K562 (cell line): Measurements from ENCODE around the gene ZNF140. TPM values are rescaled to one million over a fixed set of nuclear protein-coding genes. Genes with fewer than 3 reads are reported as not detected.

Experiments used
- ATAC-seq: fragments of 200-7000 bp; cut with Tn5 transposase; 3 replicates; pipeline ENCODE4 v1.9.1; 2020; ENCODE audit warnings: moderate library complexity
- BruUV-seq: library from RNA; stranded (reverse); fragments of 400-500 nt; replicated peaks from 2 replicates; lab custom pipeline; 2021; lab: Mats Ljungman, UMichigan
- CTCF ChIA-PET: fragments of 300-600 bp; formaldehyde crosslinking; extraction: SDS; loops from one replicate; lab custom pipeline; 2021; ENCODE audit warnings: low intra/inter-chr PET ratio; lab: Yijun Ruan, JAX
- POLR2A ChIA-PET: fragments of 300-600, 350-650 bp; sonication (Branson Sonifier 250); formaldehyde crosslinking; extraction: SDS; loops from one replicate; lab custom pipeline; 2021; ENCODE audit warnings: antibody characterized with exemption, inconsistent platforms; lab: Yijun Ruan, JAX
- DNase-seq, 4 experiments: peaks; one replicate each; pipeline versions ENCODE4 v3.0.0 to v3.0.0-alpha.2; 2011 to 2018; ENCODE audit warnings: low spot score in 3 of 4, mixed read lengths in 3 of 4; ENCODE audit errors: extremely low read depth in 1 of 4
- FAIRE-seq: peaks from 2 replicates; lab custom pipeline; 2011; peaks lifted over from hg19 to GRCh38; lab: Jason Lieb, UNC
- H2AFZ ChIP-seq: 2 replicates; pipeline ENCODE4 v1.6.0; 2011; ENCODE audit warnings: low read depth, low read length, control low read depth, inconsistent platforms
- H3K27ac ChIP-seq: fragments of 200-600 bp; 3 replicates; pipeline ENCODE4 v1.8.0; 2011; ENCODE audit warnings: low read depth, mild to moderate bottlenecking, control low read depth, inconsistent platforms, low read length, moderate library complexity, mixed read lengths; ENCODE audit errors: extremely low read depth
- H3K27me3 ChIP-seq, 2 experiments: fragments of 300-600 bp in 1 of 2; 2 replicates in 1 of 2; 3 replicates in 1 of 2; pipeline versions ENCODE4 v1.6.0 to v1.8.0; 2011; ENCODE audit warnings: inconsistent platforms in 2 of 2, low read length in 2 of 2, mild to moderate bottlenecking in 1 of 2, mixed read lengths in 1 of 2, moderate library complexity in 1 of 2; ENCODE audit not compliant: control insufficient read depth in 2 of 2, insufficient read depth in 2 of 2
- H3K36me3 ChIP-seq: fragments of 300-600 bp; 3 replicates; pipeline ENCODE4 v1.8.0; 2011; ENCODE audit warnings: mild to moderate bottlenecking, low read length, inconsistent platforms; ENCODE audit not compliant: control insufficient read depth, insufficient read depth
- H3K4me1 ChIP-seq, 2 experiments: fragments of 200-600 bp in 1 of 2; replicated peaks in 1 of 2; 2 replicates in 1 of 2; 3 replicates in 1 of 2; pipeline versions ENCODE4 v1.5.1 to v1.8.0; 2011; ENCODE audit warnings: inconsistent platforms in 2 of 2, low read length in 2 of 2, mild to moderate bottlenecking in 1 of 2, mixed read lengths in 1 of 2, moderate library complexity in 1 of 2; ENCODE audit not compliant: control insufficient read depth in 2 of 2, insufficient read depth in 2 of 2
- H3K4me2 ChIP-seq: 2 replicates; pipeline ENCODE4 v1.6.1; 2011; ENCODE audit warnings: low read length, control low read depth, inconsistent platforms, mixed read lengths; ENCODE audit not compliant: insufficient read depth
- H3K4me3 ChIP-seq: fragments of 200-600 bp; sonication (generic), shearing (Covaris generic); 2 replicates; pipeline ENCODE4 v1.5.1; 2016; ENCODE audit warnings: control low read depth, inconsistent platforms
- H3K79me2 ChIP-seq: fragments of 200-600 bp; 3 replicates; pipeline ENCODE4 v1.8.0; 2011; ENCODE audit warnings: low read length, inconsistent platforms; ENCODE audit not compliant: control insufficient read depth, insufficient read depth
- H3K9ac ChIP-seq, 2 experiments: 2 replicates each; pipeline versions ENCODE4 v1.6.0 to v1.6.1; 2011; ENCODE audit warnings: low read depth in 2 of 2, low read length in 2 of 2, control low read depth in 1 of 2, inconsistent platforms in 1 of 2, mild to moderate bottlenecking in 1 of 2, mixed read lengths in 1 of 2; ENCODE audit not compliant: insufficient read depth in 1 of 2
- H3K9me1 ChIP-seq: one replicate; pipeline ENCODE4 v1.6.0; 2011; ENCODE audit warnings: inconsistent platforms, mild to moderate bottlenecking, low read length, moderate library complexity; ENCODE audit not compliant: control insufficient read depth, insufficient read depth
- H3K9me3 ChIP-seq: replicated peaks from 2 replicates; pipeline ENCODE4 v1.5.1; 2011; ENCODE audit warnings: low read depth, low read length, inconsistent platforms; ENCODE audit not compliant: control insufficient read depth, insufficient read depth
- H4K20me1 ChIP-seq: replicated peaks from 2 replicates; pipeline ENCODE4 v1.6.1; 2011; ENCODE audit warnings: low read length, inconsistent platforms, mixed read lengths; ENCODE audit not compliant: control insufficient read depth, insufficient read depth
- DPF2 ChIP-seq: fragments of 450-650 bp; IDR thresholded peaks from 2 replicates; pipeline ENCODE4 v1.6.1; 2016
- HEY1 ChIP-seq: fragments of 250-450 bp; sonication (Bioruptor Pico); IDR thresholded peaks from 2 replicates; pipeline ENCODE4 v1.5.0; 2020; ENCODE audit warnings: mild to moderate bottlenecking, moderate library complexity, borderline replicate concordance
- MAFG ChIP-seq: fragments of 450-650 bp; conservative IDR thresholded peaks from 2 replicates; pipeline ENCODE4 v1.6.1; 2016; ENCODE audit warnings: missing genetic modification characterization, missing compliant biosample characterization
- MNT ChIP-seq, 2 experiments: fragments of 450-650 bp; conservative IDR thresholded peaks; 2 replicates each; pipeline ENCODE4 v1.6.1; 2017; ENCODE audit warnings: mild to moderate bottlenecking in 2 of 2, moderate library complexity in 2 of 2
- ZBTB11 ChIP-seq, 3 experiments: fragments of 200-800 bp in 1 of 3; fragments of 250-450 bp in 1 of 3; fragments of 450-650 bp in 1 of 3; sonication (Bioruptor Pico) in 1 of 3; sonication (Bioruptor generic) in 1 of 3; formaldehyde crosslinking in 1 of 3; IDR thresholded peaks; 2 replicates each; pipeline versions ENCODE4 v1.6.1 to v1.8.0; 2016 to 2022; ENCODE audit warnings: mild to moderate bottlenecking in 2 of 3, missing genetic modification characterization in 2 of 3, missing compliant biosample characterization in 1 of 3, moderate library complexity in 1 of 3
- ZNF316 ChIP-seq: fragments of 450-650 bp; IDR thresholded peaks from 2 replicates; pipeline ENCODE4 v1.6.1; 2016
- ZNF444 ChIP-seq: fragments of 250-450 bp; sonication (Bioruptor Pico); IDR thresholded peaks from 2 replicates; pipeline ENCODE4 v1.4.0; 2020; ENCODE audit warnings: mild to moderate bottlenecking, moderate library complexity
- WGBS: fragments of 100-300 bp; shearing (Covaris generic); methylation state at CpG from one replicate; pipeline ENCODE4 v1.1.6; 2016; ENCODE audit warnings: low coverage, mixed read lengths; ENCODE audit not compliant: insufficient coverage; ENCODE audit errors: missing lambda C conversion rate; 5-methylcytosine and 5-hydroxymethylcytosine counted together
- in situ Hi-C: fragments of 300-500 bp; cut with MboI; formaldehyde crosslinking; loops from 4 replicates; pipeline ENCODE4 v1.15.0; 2018; ENCODE audit warnings: inconsistent platforms, mixed read lengths
- intact Hi-C: fragments of 100-400 bp; cut with micrococcal nuclease; formaldehyde crosslinking; loops from 2 replicates; pipeline ENCODE4 v1.14.2; 2022
- polyA plus RNA-seq, 8 experiments: library from polyadenylated mRNA; depleted of rRNA in 4 of 8; stranded (reverse) in 5 of 8; unstranded in 3 of 8; fragments of >200 nt; fragmentation: Nextera tagmentation in 2 of 8; fragmentation: Illumina TruSeq in 1 of 8; extraction: Ambion mirVana in 2 of 8; extraction: Trizol in 1 of 8; gene quantifications; 2 replicates each; pipeline versions ENCODE4 v1.2.1 to v1.2.3, GENCODE V29; 2011 to 2014; ENCODE audit warnings: inconsistent platforms in 1 of 8, missing spikeins in 1 of 8
- total RNA-seq, 7 experiments: library from RNA; depleted of rRNA in 6 of 7; stranded (reverse); fragments of >200 nt in 6 of 7; fragmentation: Illumina TruSeq in 2 of 7; extraction: Trizol in 2 of 7; gene quantifications; 2 replicates each; pipeline versions ENCODE4 v1.2.1 to v1.2.3, GENCODE V29; 2011 to 2021; ENCODE audit warnings: low replicate concordance in 1 of 7

ZNF140 gene
- total and polyA plus RNA-seq, 9 of the 15 experiments (the other 6 are each of a cell fraction or from before 2014, with no cell fraction given), result 1.6 to 10.9 (median 5.3) TPM

- ChIA-PET POLR2A (interaction anchor here (1.0 kb wide), 1 partner anchor 8 kb away, joined by 3 read pairs; no protein-coding TSS in a partner anchor), CTCF (no interaction called here)
- in situ Hi-C loops, result no loop called here
- BruUV-seq, result no TSS peak
- H3K9me3 ChIP-seq, result peaks cover 17% of the 10 kb centered on the region
- TF ChIP-seq DPF2, result no peak
- TF ChIP-seq MAFG (tag), result no peak
- no peak for TF ChIP-seq MNT (conservative IDR thresholded peaks at IDR 0.05)
- no peak for TF ChIP-seq HEY1
- TF ChIP-seq ZNF316, result no peak
- no peak for TF ChIP-seq ZNF444 (CRISPR knock-in tag)
- TF ChIP-seq ZBTB11 (CRISPR knock-in tag; IDR thresholded peaks at IDR 0.05), result no peak
- no peak for DNase-seq
- peaks cover 59% of the 10 kb centered on the region for H3K36me3 ChIP-seq
- no peaks in the 10 kb centered on the region for H3K79me2 ChIP-seq
- no peaks in the 10 kb centered on the region for H3K9me1 ChIP-seq
- no peak overlapping the region for H3K27ac ChIP-seq
- no peak overlapping the region for H2AFZ ChIP-seq
- H3K27me3 ChIP-seq, result no peaks in the 10 kb centered on the region
- no peak for FAIRE-seq
- no peak overlapping the region for H3K4me2 ChIP-seq
- 96% methylated on average over 3 of the region's 3 CpGs for WGBS
- intact Hi-C loops, result no loop called here
- ATAC-seq, result no peak
- no peaks in the 10 kb centered on the region for H3K4me1 ChIP-seq
- no peaks in the 10 kb centered on the region for H4K20me1 ChIP-seq
- no peak overlapping the region for H3K4me3 ChIP-seq
- H3K9ac ChIP-seq, result no peak overlapping the region
These were observed 34.0 kb upstream of the ZNF140 start for GRCh38 chr12:133046698-133047097.
